NK-92 (cell line): Measurements from ENCODE around the gene SCN3A.

Experiments
- DNase-seq: peaks from one replicate; lab custom pipeline; 2025; ENCODE audit not compliant: unreplicated experiment; lab: John Stamatoyannopoulos, UW

SCN3A gene

GRCh38 chr2:165058476-165059265 is 145.2 kb downstream of the SCN3A start:
- no peak for DNase-seq

- DNase-seq, result no peak
Observed at GRCh38 chr2:165057931-165058330, 145.9 kb downstream of the SCN3A start.

GRCh38 chr2:165057308-165057707 is 146.5 kb downstream of the SCN3A start:
- DNase-seq, result no peak

GRCh38 chr2:165056564-165056963 is 147.3 kb downstream of the SCN3A start:
- DNase-seq, result no peak

GRCh38 chr2:165055082-165055851 is 148.6 kb downstream of the SCN3A start:
- DNase-seq, result no peak

- no peak for DNase-seq
Observed at GRCh38 chr2:165054652-165055051, 149.2 kb downstream of the SCN3A start.

- no peak for DNase-seq
Observed at GRCh38 chr2:165044505-165045303, 159.1 kb downstream of the SCN3A start.
